GM12891 (cell line): ENCODE data around the gene PITPNM2.

Experiments used
- DNase-seq: peaks from one replicate; pipeline ENCODE4 v3.0.0; 2011; ENCODE audit warnings: low spot score; ENCODE audit not compliant: insufficient read length
- FAIRE-seq: peaks from 2 replicates; lab custom pipeline; 2011; peaks lifted over from hg19 to GRCh38; lab: Jason Lieb, UNC
- PAX5 ChIP-seq: IDR thresholded peaks from 2 replicates; pipeline ENCODE4 v1.6.1; 2011; ENCODE audit warnings: low read length, moderate library complexity, mild to moderate bottlenecking; ENCODE audit not compliant: insufficient read depth, severe bottlenecking
- POLR2A ChIP-seq: IDR thresholded peaks from 2 replicates; pipeline ENCODE4 v1.6.1; 2011; ENCODE audit warnings: low read depth, low read length, control low read depth
- POLR2AphosphoS5 ChIP-seq: IDR thresholded peaks from 2 replicates; pipeline ENCODE4 v1.6.1; 2011; ENCODE audit warnings: low read depth, low read length, control low read depth
- POU2F2 ChIP-seq: IDR thresholded peaks from 2 replicates; pipeline ENCODE4 v1.6.1; 2011; ENCODE audit warnings: low read depth, mild to moderate bottlenecking, control low read depth, low read length, moderate library complexity
- SPI1 ChIP-seq: IDR thresholded peaks from 2 replicates; pipeline ENCODE4 v1.6.1; 2011; ENCODE audit warnings: low read depth, low read length, control low read depth
- TAF1 ChIP-seq: IDR thresholded peaks from 2 replicates; pipeline ENCODE4 v1.6.1; 2011; ENCODE audit warnings: low read depth, low read length, control low read depth

Gene PITPNM2

DNA sequence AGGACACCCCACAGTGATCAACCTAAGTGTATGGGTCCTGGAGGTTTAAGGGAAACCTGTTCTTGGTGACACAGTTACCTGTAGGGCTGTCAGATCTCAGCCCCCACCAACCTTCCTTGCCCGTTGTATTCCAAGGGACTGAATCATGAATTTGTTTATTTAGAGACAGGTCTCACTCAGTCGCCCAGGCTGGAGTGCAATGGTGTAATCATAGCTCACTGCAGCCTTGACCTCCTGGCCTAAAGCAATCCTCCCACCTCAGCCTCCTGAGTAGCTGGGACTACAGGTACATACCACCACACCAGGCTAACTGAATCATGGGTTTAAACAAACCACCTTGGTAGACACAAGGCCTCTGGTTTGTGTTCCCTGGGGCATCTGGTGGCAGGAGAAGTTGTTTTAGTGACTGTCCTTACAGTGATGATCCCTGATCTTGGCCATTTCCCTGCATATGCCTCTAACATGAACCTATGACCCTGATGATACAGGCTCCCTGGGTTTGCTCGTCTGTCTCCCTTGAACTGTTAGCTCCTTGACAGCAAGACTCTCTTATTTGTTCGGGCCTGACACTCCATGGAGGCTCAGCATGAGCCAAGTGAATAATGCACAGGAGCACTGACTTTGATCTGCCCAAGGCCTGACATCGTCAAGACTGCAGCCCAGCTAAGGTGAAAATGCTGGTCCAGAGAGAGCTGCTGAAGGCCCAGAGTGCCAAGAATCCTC is 47.9 kb downstream of the PITPNM2 start:
- FAIRE-seq: no peak
- no peak for TF ChIP-seq TAF1
- no peak for TF ChIP-seq PAX5
- TF ChIP-seq POLR2AphosphoS5: no peak
- no peak for TF ChIP-seq SPI1
- TF ChIP-seq POU2F2: no peak
- TF ChIP-seq POLR2A: no peak
- no peak for DNase-seq

DNA sequence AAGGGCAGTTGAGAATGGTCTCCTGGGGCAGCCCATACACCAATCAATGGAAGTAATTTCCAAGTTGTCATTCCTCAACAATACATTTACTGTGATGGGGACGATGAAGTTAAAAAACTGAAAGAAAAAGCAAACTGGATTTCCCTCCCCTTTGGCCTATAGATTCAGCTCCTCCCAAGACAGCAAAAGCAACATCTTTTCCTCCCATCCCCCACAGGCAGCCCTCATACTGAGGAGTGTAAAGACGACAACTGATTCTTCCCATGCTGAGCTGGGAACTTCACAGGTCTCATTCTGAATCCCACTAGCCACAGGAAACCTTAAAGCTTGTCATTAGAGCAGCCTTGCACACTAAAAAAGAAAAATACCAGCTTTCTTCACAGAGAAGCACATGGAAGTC is 48.5 kb downstream of the PITPNM2 start:
- DNase-seq (no peak), FAIRE-seq (no peak)
- TF ChIP-seq POLR2AphosphoS5: no peak
- no peak for TF ChIP-seq POLR2A
- TF ChIP-seq PAX5: no peak
- TF ChIP-seq POU2F2: no peak
- no peak for TF ChIP-seq TAF1
- no peak for TF ChIP-seq SPI1

GRCh38 chr12:123101526-123101925 is 49.4 kb downstream of the PITPNM2 start:
- FAIRE-seq (no peak), DNase-seq (no peak)
- TF ChIP-seq PAX5 (no peak), POU2F2 (no peak), POLR2A (no peak), SPI1 (no peak), TAF1 (no peak), POLR2AphosphoS5 (no peak)
